ENCODE data around the gene RNF224. TPM values are rescaled to one million over a fixed set of nuclear protein-coding genes. Genes with fewer than 3 reads are reported as not detected.

Gene RNF224
- total RNA-seq, 1 donor from 2014 or later, result not detected

GRCh38 chr9:137199411-137200121, 27.7 kb upstream of the RNF224 start:
- FAIRE-seq (no peak), DNase-seq (ENCODE audit: low read depth) (no peak)
- peaks cover 55% of the 10 kb centered on the region for H4K20me1 ChIP-seq (ENCODE audit: insufficient read depth, low read length)
- no peaks in the 10 kb centered on the region for H3K9me3 Mint-ChIP-seq (ENCODE audit: unreplicated experiment)
- peak overlapping the region; percentile 48 for H3K4me3 ChIP-seq (ENCODE audit: insufficient read depth, low read depth, low read length)
- H3K4me2 ChIP-seq (ENCODE audit: low read length), result peak overlapping the region; percentile 89
- H3K27me3 Mint-ChIP-seq (ENCODE audit: low read depth, unreplicated experiment), result no peaks in the 10 kb centered on the region
- no peak overlapping the region for H3K27ac Mint-ChIP-seq (ENCODE audit: unreplicated experiment)
- peaks cover 65% of the 10 kb centered on the region for H3K79me2 ChIP-seq (ENCODE audit: insufficient read depth, low read length)
- H3K4me1 Mint-ChIP-seq (ENCODE audit: low read depth, unreplicated experiment), result peaks cover 14% of the 10 kb centered on the region
- H3K27me3 ChIP-seq (ENCODE audit: insufficient read depth, low read length), result no peaks in the 10 kb centered on the region
- H3K9me3 ChIP-seq (ENCODE audit: insufficient read depth, low read depth, low read length), result no peaks in the 10 kb centered on the region
- TF ChIP-seq CTCF (IDR thresholded peaks at IDR 0.05; ENCODE audit: insufficient read depth, low read depth, low read length) (no peak), EZH2 (IDR thresholded peaks at IDR 0.05; ENCODE audit: insufficient read depth, low read length) (no peak)
- no peaks in the 10 kb centered on the region for H3K36me3 ChIP-seq (ENCODE audit: insufficient read depth, low read length)
- peak overlapping the region; percentile 85 for H3K4me3 Mint-ChIP-seq (ENCODE audit: unreplicated experiment)
- H2AFZ ChIP-seq (ENCODE audit: low read depth, low read length), result no peak overlapping the region
- peak overlapping the region; percentile 52 for H3K9ac ChIP-seq (ENCODE audit: low read length)
- H3K4me1 ChIP-seq (ENCODE audit: insufficient read depth, low read length), result peaks cover 25% of the 10 kb centered on the region
- H3K27ac ChIP-seq (ENCODE audit: low read depth, low read length), result no peak overlapping the region
- H3K36me3 Mint-ChIP-seq (ENCODE audit: low read depth, unreplicated experiment), result no peaks in the 10 kb centered on the region

- Histone ChIP-seq H4K20me1 (ENCODE audit: insufficient read depth, low read length) (peaks cover 46% of the 10 kb centered on the region), H2AFZ (ENCODE audit: low read depth, low read length) (peak within 1 kb of the TSS; percentile 82), H3K36me3 (ENCODE audit: insufficient read depth, low read length) (no peaks in the 10 kb centered on the region), H3K27me3 (ENCODE audit: insufficient read depth, low read length) (no peaks in the 10 kb centered on the region), H3K9me3 (ENCODE audit: insufficient read depth, low read depth, low read length) (no peaks in the 10 kb centered on the region), H3K9ac (ENCODE audit: low read length) (peak within 1 kb of the TSS; percentile 70), H3K27ac (ENCODE audit: low read depth, low read length) (peak within 1 kb of the TSS; percentile 19), H3K4me1 (ENCODE audit: insufficient read depth, low read length) (peaks cover 31% of the 10 kb centered on the region), H3K4me3 (ENCODE audit: insufficient read depth, low read depth, low read length) (peak within 1 kb of the TSS; percentile 68), H3K4me2 (ENCODE audit: low read length) (peak within 1 kb of the TSS; percentile 89), H3K79me2 (ENCODE audit: insufficient read depth, low read length) (peaks cover 65% of the 10 kb centered on the region)
- FAIRE-seq (no peak), DNase-seq (ENCODE audit: low read depth) (peak; percentile 95)
- TF ChIP-seq EZH2 (IDR thresholded peaks at IDR 0.05; ENCODE audit: insufficient read depth, low read length) (no peak), CTCF (IDR thresholded peaks at IDR 0.05; ENCODE audit: insufficient read depth, low read depth, low read length) (no peak)
- peaks cover 10% of the 10 kb centered on the region for H3K4me1 Mint-ChIP-seq (ENCODE audit: low read depth, unreplicated experiment)
- no peak within 1 kb of the TSS for H3K27ac Mint-ChIP-seq (ENCODE audit: unreplicated experiment)
- no peaks in the 10 kb centered on the region for H3K36me3 Mint-ChIP-seq (ENCODE audit: low read depth, unreplicated experiment)
- H3K4me3 Mint-ChIP-seq (ENCODE audit: unreplicated experiment), result peak within 1 kb of the TSS; percentile 85
- H3K27me3 Mint-ChIP-seq (ENCODE audit: low read depth, unreplicated experiment), result no peaks in the 10 kb centered on the region
- H3K9me3 Mint-ChIP-seq (ENCODE audit: unreplicated experiment), result no peaks in the 10 kb centered on the region
Measured at GRCh38 chr9:137200311-137201204, 26.7 kb upstream of the RNF224 start, which contains the start of gene TPRN. Gene TPRN (minus strand): TSS chr9:137200741. CDS start chr9:137200711, 30 bp downstream.
